ENCODE data around the gene EFNB2.

- no peak for TF ChIP-seq CTCF (IDR thresholded peaks at IDR 0.05; ENCODE audit: low read length)
- TF ChIP-seq EZH2 (optimal IDR thresholded peaks at IDR 0.05; ENCODE audit: low read depth, low read length) = no peak
These were observed 32.2 kb upstream of the EFNB2 start, which contains the start of gene ARGLU1 for GRCh38 chr13:106567474-106568298.

Data from MM.1S (cell line).